ENCODE data around the gene TH. TPM values are rescaled to one million over a fixed set of nuclear protein-coding genes. Genes with fewer than 3 reads are reported as not detected.

Gene TH
- total and polyA plus RNA-seq, 4 donors = 0.14 to 0.31 TPM; not detected in 2

- DNase-seq = no peak
- Histone ChIP-seq H3K9me3 (ENCODE audit: control insufficient read depth in 4 of 4, insufficient read depth in 3 of 4, low read length in 3 of 4) (peaks cover 0 to 3% (median 1%) of the 10 kb centered on the region in 4 donors), H3K36me3 (ENCODE audit: control insufficient read depth in 4 of 4, insufficient read depth in 4 of 4, low read length in 4 of 4) (no peaks in the 10 kb centered on the region), H3K4me1 (ENCODE audit: control insufficient read depth in 5 of 5, insufficient read depth in 5 of 5, low read length in 5 of 5) (peaks cover 0 to 3% (median 0%) of the 10 kb centered on the region in 5 donors), H3K27me3 (ENCODE audit: control insufficient read depth in 3 of 3, insufficient read depth in 3 of 3, low read length in 2 of 3) (no peaks in the 10 kb centered on the region), H3K27ac (ENCODE audit: low read depth in 1 of 2, low read length in 1 of 2) (no peak overlapping the region), H3K4me3 (no peak overlapping the region), H3K9ac (ENCODE audit: insufficient read depth in 1 of 2, low read length in 2 of 2) (no peak overlapping the region)
- no peak for TF ChIP-seq CTCF (IDR thresholded peaks at IDR 0.05; ENCODE audit: control extremely low read depth, extremely low read depth)
- WGBS, 2 donors = 76 to 82% methylated on average over 11 of the region's 11 CpGs
- ATAC-seq (ENCODE audit: insufficient read depth, low FRiP score) = no peak
Observed at GRCh38 chr11:2173761-2174160, 2.1 kb upstream of the TH start.

GRCh38 chr11:2173150-2173693, 1.6 kb upstream of the TH start:
- 80 to 83% methylated on average over 16 of the region's 16 CpGs for WGBS, 2 donors
- no peak overlapping the region for H3K27ac ChIP-seq (ENCODE audit: low read depth in 1 of 2, low read length in 1 of 2)
- no peak overlapping the region for H3K4me3 ChIP-seq
- no peaks in the 10 kb centered on the region for H3K27me3 ChIP-seq (ENCODE audit: control insufficient read depth in 3 of 3, insufficient read depth in 3 of 3, low read length in 2 of 3)
- TF ChIP-seq CTCF (IDR thresholded peaks at IDR 0.05; ENCODE audit: control extremely low read depth, extremely low read depth) = no peak
- no peaks in the 10 kb centered on the region for H3K36me3 ChIP-seq (ENCODE audit: control insufficient read depth in 4 of 4, insufficient read depth in 4 of 4, low read length in 4 of 4)
- no peak for DNase-seq
- no peak overlapping the region for H3K9ac ChIP-seq (ENCODE audit: insufficient read depth in 1 of 2, low read length in 2 of 2)
- peaks cover 0 to 3% (median 1%) of the 10 kb centered on the region in 4 donors for H3K9me3 ChIP-seq (ENCODE audit: control insufficient read depth in 4 of 4, insufficient read depth in 3 of 4, low read length in 3 of 4)
- H3K4me1 ChIP-seq (ENCODE audit: control insufficient read depth in 5 of 5, insufficient read depth in 5 of 5, low read length in 5 of 5) = peaks cover 0 to 3% (median 0%) of the 10 kb centered on the region in 5 donors
- no peak for ATAC-seq (ENCODE audit: insufficient read depth, low FRiP score)

GRCh38 chr11:2172676-2173075, 1.1 kb upstream of the TH start:
- DNase-seq = no peak
- H3K9me3 ChIP-seq (ENCODE audit: control insufficient read depth in 4 of 4, insufficient read depth in 3 of 4, low read length in 3 of 4) = peaks cover 0 to 3% (median 1%) of the 10 kb centered on the region in 4 donors
- ATAC-seq (ENCODE audit: insufficient read depth, low FRiP score) = no peak
- no peak overlapping the region for H3K27ac ChIP-seq (ENCODE audit: low read depth in 1 of 2, low read length in 1 of 2)
- TF ChIP-seq CTCF (IDR thresholded peaks at IDR 0.05; ENCODE audit: control extremely low read depth, extremely low read depth) = no peak
- peaks cover 0 to 3% (median 0%) of the 10 kb centered on the region in 5 donors for H3K4me1 ChIP-seq (ENCODE audit: control insufficient read depth in 5 of 5, insufficient read depth in 5 of 5, low read length in 5 of 5)
- H3K4me3 ChIP-seq = no peak overlapping the region
- 85 to 90% methylated on average over 12 of the region's 12 CpGs for WGBS, 2 donors
- no peaks in the 10 kb centered on the region for H3K36me3 ChIP-seq (ENCODE audit: control insufficient read depth in 4 of 4, insufficient read depth in 4 of 4, low read length in 4 of 4)
- no peak overlapping the region for H3K9ac ChIP-seq (ENCODE audit: insufficient read depth in 1 of 2, low read length in 2 of 2)
- H3K27me3 ChIP-seq (ENCODE audit: control insufficient read depth in 3 of 3, insufficient read depth in 3 of 3, low read length in 2 of 3) = no peaks in the 10 kb centered on the region

Measured in lung (tissue), 12 donors.